Measurements from ENCODE around the gene ADIPOQ. TPM values are rescaled to one million over a fixed set of nuclear protein-coding genes. Genes with fewer than 3 reads are reported as not detected.
"Not testable (repeated sequence)": the region's sequence is repeated elsewhere in the genome, so short reads cannot be mapped to it uniquely, and the experiment has no call there.

ADIPOQ gene
- total RNA-seq, 1 experiment from 2014 or later, result not detected

GRCh38 chr3:186871403-186871924 lies 29.0 kb downstream of the ADIPOQ start:
- H3K9me3 ChIP-seq (ENCODE audit: control insufficient read depth, low read depth, low read length), result no peaks in the 10 kb centered on the region
- no peaks in the 10 kb centered on the region for H3K27me3 ChIP-seq (ENCODE audit: insufficient read depth, low read length)
- no peak overlapping the region; a peak in 1 of 5 replicates for H3K4me3 Mint-ChIP-seq
- H4K91ac ChIP-seq (ENCODE audit: insufficient read length, low read depth, low read length), result no peak overlapping the region
- H4K20me1 ChIP-seq (ENCODE audit: control insufficient read depth, insufficient read depth, insufficient read length), result no peaks in the 10 kb centered on the region
- no peak overlapping the region for H3K14ac ChIP-seq (ENCODE audit: insufficient read depth, low read length)
- H2BK120ac ChIP-seq (ENCODE audit: low read depth, low read length, poor library complexity, severe bottlenecking), result no peak overlapping the region
- no peak overlapping the region for H3T11ph ChIP-seq (ENCODE audit: low read length)
- peaks cover 1% of the 10 kb centered on the region for H3K27me3 Mint-ChIP-seq (ENCODE audit: low read depth)
- no peak overlapping the region for H3K18ac ChIP-seq (ENCODE audit: insufficient read length, low read depth, low read length)
- no peak overlapping the region for H2BK12ac ChIP-seq (ENCODE audit: insufficient read length, low read depth, low read length)
- peaks cover 6 to 18% (median 8%) of the 10 kb centered on the region in 3 experiments; a peak in 5 of 7 replicates for H3K36me3 Mint-ChIP-seq (ENCODE audit: insufficient read depth in 1 of 3, low read depth in 3 of 3)
- H3K4me1 ChIP-seq (ENCODE audit: insufficient read depth, low read length), result no peaks in the 10 kb centered on the region
- H3K4me2 ChIP-seq (ENCODE audit: insufficient read depth, insufficient read length, low read length), result no peak overlapping the region
- H3K9ac ChIP-seq (ENCODE audit: extremely low read depth, insufficient read length, low read length), result no peak overlapping the region
- TF ChIP-seq CTCF (conservative IDR thresholded peaks at IDR 0.05), result no peak
- H3K56ac ChIP-seq (ENCODE audit: insufficient read length, low read depth, low read length), result no peak overlapping the region
- H3K27ac ChIP-seq (ENCODE audit: insufficient read length, low read depth, low read length), result no peak overlapping the region
- no peak overlapping the region for H2BK5ac ChIP-seq (ENCODE audit: insufficient read length, low read length)
- H2BK20ac ChIP-seq (ENCODE audit: low read depth, low read length, poor library complexity, severe bottlenecking), result no peak overlapping the region
- no peak overlapping the region for H2AFZ ChIP-seq (ENCODE audit: low read length)
- no peaks in the 10 kb centered on the region for H3K79me2 ChIP-seq (ENCODE audit: insufficient read depth, low read length)
- no peak overlapping the region for H2AK5ac ChIP-seq (ENCODE audit: insufficient read length, low read length)
- peak overlapping the region in 1 of 3 experiments; percentile 72; a peak in 2 of 7 replicates for H3K27ac Mint-ChIP-seq
- peaks cover 5 to 7% of the 10 kb centered on the region in 2 experiments for H3K4me1 Mint-ChIP-seq
- no peak overlapping the region for H4K5ac ChIP-seq (ENCODE audit: insufficient read length, low read depth, low read length)
- H3K4ac ChIP-seq (ENCODE audit: low read depth, low read length), result no peak overlapping the region
- no peak for DNase-seq
- H3K9me3 Mint-ChIP-seq, result peaks cover 21 to 24% of the 10 kb centered on the region in 2 experiments
- WGBS (ENCODE audit: extremely low coverage, insufficient read length, low lambda C conversion rate), result no CpG with 5 or more reads among the region's 2 CpGs
- no peaks in the 10 kb centered on the region for H3K23me2 ChIP-seq (ENCODE audit: insufficient read length, low read depth, low read length, poor library complexity, severe bottlenecking)
- no peaks in the 10 kb centered on the region for H3K79me1 ChIP-seq (ENCODE audit: insufficient read depth, low read depth, low read length, poor library complexity, severe bottlenecking)
- no peak overlapping the region for H3K23ac ChIP-seq (ENCODE audit: insufficient read length, low read depth, low read length)
- no peak overlapping the region for H4K8ac ChIP-seq (replicated peaks; ENCODE audit: insufficient read length, low read depth, low read length)
- H2BK15ac ChIP-seq (ENCODE audit: low read depth, low read length), result no peak overlapping the region

- H3K27me3 Mint-ChIP-seq (ENCODE audit: low read depth); DNase-seq: not testable (repeated sequence)
Measured at GRCh38 chr3:186873796-186874195, 31.3 kb downstream of the ADIPOQ start.

More at GRCh38 chr3:186873796-186874195, 31.3 kb downstream of the ADIPOQ start:
- not testable (repeated sequence) for H2AFZ ChIP-seq (ENCODE audit: low read length); H4K8ac ChIP-seq (replicated peaks; ENCODE audit: insufficient read length, low read depth, low read length); H3K4ac ChIP-seq (ENCODE audit: low read depth, low read length); H3K27ac Mint-ChIP-seq; H3K56ac ChIP-seq (ENCODE audit: insufficient read length, low read depth, low read length); H3K14ac ChIP-seq (ENCODE audit: insufficient read depth, low read length); H2BK15ac ChIP-seq (ENCODE audit: low read depth, low read length); H3K23me2 ChIP-seq (ENCODE audit: insufficient read length, low read depth, low read length, poor library complexity, severe bottlenecking); H3K79me1 ChIP-seq (ENCODE audit: insufficient read depth, low read depth, low read length, poor library complexity, severe bottlenecking); H3K4me1 Mint-ChIP-seq; H4K20me1 ChIP-seq (ENCODE audit: control insufficient read depth, insufficient read depth, insufficient read length); H2BK12ac ChIP-seq (ENCODE audit: insufficient read length, low read depth, low read length); H3K18ac ChIP-seq (ENCODE audit: insufficient read length, low read depth, low read length); H3K27ac ChIP-seq (ENCODE audit: insufficient read length, low read depth, low read length); H4K91ac ChIP-seq (ENCODE audit: insufficient read length, low read depth, low read length); H3K4me1 ChIP-seq (ENCODE audit: insufficient read depth, low read length); H2BK5ac ChIP-seq (ENCODE audit: insufficient read length, low read length); H3K4me2 ChIP-seq (ENCODE audit: insufficient read depth, insufficient read length, low read length); H2BK20ac ChIP-seq (ENCODE audit: low read depth, low read length, poor library complexity, severe bottlenecking); H3K23ac ChIP-seq (ENCODE audit: insufficient read length, low read depth, low read length); H3K79me2 ChIP-seq (ENCODE audit: insufficient read depth, low read length); H3K9ac ChIP-seq (ENCODE audit: extremely low read depth, insufficient read length, low read length); H3K9me3 ChIP-seq (ENCODE audit: control insufficient read depth, low read depth, low read length); H2BK120ac ChIP-seq (ENCODE audit: low read depth, low read length, poor library complexity, severe bottlenecking); H4K5ac ChIP-seq (ENCODE audit: insufficient read length, low read depth, low read length); H2AK5ac ChIP-seq (ENCODE audit: insufficient read length, low read length); H3K27me3 ChIP-seq (ENCODE audit: insufficient read depth, low read length); H3T11ph ChIP-seq (ENCODE audit: low read length); H3K4me3 Mint-ChIP-seq
- WGBS (ENCODE audit: extremely low coverage, insufficient read length, low lambda C conversion rate), result no CpG with 5 or more reads among the region's 30 CpGs
- H3K36me3 Mint-ChIP-seq (ENCODE audit: insufficient read depth in 1 of 3, low read depth in 3 of 3), result peaks cover 9 to 28% (median 13%) of the 10 kb centered on the region in 3 experiments; a peak in 6 of 7 replicates
- peaks cover 32% of the 10 kb centered on the region in 2 experiments for H3K9me3 Mint-ChIP-seq

Measured in H9 (cell line).